ENCODE measurements around the gene PDLIM5.
"Not testable (repeated sequence)": the region's sequence is repeated elsewhere in the genome, so short reads cannot be mapped to it uniquely, and the experiment has no call there.

PDLIM5 gene

GRCh38 chr4:94511591-94511990, 59.8 kb downstream of the PDLIM5 start:
- no peak for DNase-seq (ENCODE audit: low read depth)
- TF ChIP-seq CTCF (IDR thresholded peaks at IDR 0.05; ENCODE audit: low read depth, low read length, missing control alignments): no peak
- H3K4me3 ChIP-seq (ENCODE audit: low read depth, low read length): no peak overlapping the region

GRCh38 chr4:94513532-94513931, 61.8 kb downstream of the PDLIM5 start:
- not testable (repeated sequence) for DNase-seq (ENCODE audit: low read depth); H3K4me3 ChIP-seq (ENCODE audit: low read depth, low read length)

- DNase-seq (ENCODE audit: low read depth): no peak
- TF ChIP-seq CTCF (IDR thresholded peaks at IDR 0.05; ENCODE audit: low read depth, low read length, missing control alignments): no peak
- no peak overlapping the region for H3K4me3 ChIP-seq (ENCODE audit: low read depth, low read length)
Observed at GRCh38 chr4:94515365-94515764, 63.6 kb downstream of the PDLIM5 start.

GRCh38 chr4:94516067-94516466, 64.3 kb downstream of the PDLIM5 start:
- TF ChIP-seq CTCF (IDR thresholded peaks at IDR 0.05; ENCODE audit: low read depth, low read length, missing control alignments): no peak
- H3K4me3 ChIP-seq (ENCODE audit: low read depth, low read length): no peak overlapping the region
- DNase-seq (ENCODE audit: low read depth): no peak

GRCh38 chr4:94516999-94517398, 65.3 kb downstream of the PDLIM5 start:
- no peak for TF ChIP-seq CTCF (IDR thresholded peaks at IDR 0.05; ENCODE audit: low read depth, low read length, missing control alignments)
- DNase-seq (ENCODE audit: low read depth): no peak
- H3K4me3 ChIP-seq (ENCODE audit: low read depth, low read length): no peak overlapping the region

- no peak for DNase-seq (ENCODE audit: low read depth)
- no peak for TF ChIP-seq CTCF (IDR thresholded peaks at IDR 0.05; ENCODE audit: low read depth, low read length, missing control alignments)
Observed at GRCh38 chr4:94517492-94517891, 65.8 kb downstream of the PDLIM5 start.

GRCh38 chr4:94519019-94519418, 67.3 kb downstream of the PDLIM5 start:
- TF ChIP-seq CTCF (IDR thresholded peaks at IDR 0.05; ENCODE audit: low read depth, low read length, missing control alignments): peak; percentile 0
- DNase-seq (ENCODE audit: low read depth): no peak
- no peak overlapping the region for H3K4me3 ChIP-seq (ENCODE audit: low read depth, low read length)

More at GRCh38 chr4:94517492-94517891, 65.8 kb downstream of the PDLIM5 start:
- no peak overlapping the region for H3K4me3 ChIP-seq (ENCODE audit: low read depth, low read length)

Data from GM12864 (cell line).